HepG2 (cell line): ENCODE data around the gene CPXM1. TPM values are rescaled to one million over a fixed set of nuclear protein-coding genes. Genes with fewer than 3 reads are reported as not detected.

ENCODE experiments used
- NCOA1 ChIP-seq: sonication (generic); formaldehyde crosslinking; IDR thresholded peaks from 2 replicates; pipeline ENCODE4 v1.9.0; 2021; ENCODE audit warnings: missing genetic modification reagents
- NFKBIZ ChIP-seq: IDR thresholded peaks from 2 replicates; pipeline ENCODE4 v1.6.1; 2018; ENCODE audit warnings: missing genetic modification reagents, missing compliant biosample characterization
- POLR2AphosphoS5 ChIP-seq: IDR thresholded peaks from 2 replicates; pipeline ENCODE4 v1.6.1; 2012; ENCODE audit warnings: low read depth, low read length
- RCOR2 ChIP-seq: IDR thresholded peaks from 2 replicates; pipeline ENCODE4 v1.6.1; 2016; ENCODE audit warnings: missing biosample characterization, missing genetic modification reagents
- SMARCC2 ChIP-seq: fragments of 450-650 bp; IDR thresholded peaks from 2 replicates; pipeline ENCODE4 v1.6.1; 2017; ENCODE audit warnings: antibody characterized with exemption, mild to moderate bottlenecking
- ZHX2 ChIP-seq, 2 experiments: sonication (generic) in 1 of 2; formaldehyde crosslinking in 1 of 2; IDR thresholded peaks; 2 replicates each; pipeline versions ENCODE4 v1.6.1 to v1.9.0; 2014 to 2022; ENCODE audit warnings: antibody characterized with exemption in 1 of 2, borderline replicate concordance in 1 of 2, inconsistent platforms in 1 of 2, low read depth in 1 of 2, missing genetic modification reagents in 1 of 2
- ZNF33B ChIP-seq: sonication (generic); formaldehyde crosslinking; IDR thresholded peaks from 2 replicates; pipeline ENCODE4 v1.5.1; 2020; ENCODE audit warnings: mild to moderate bottlenecking, missing genetic modification reagents
- ZNF556 ChIP-seq: sonication (generic); formaldehyde crosslinking; IDR thresholded peaks from 2 replicates; pipeline ENCODE4 v1.4.0; 2020; ENCODE audit warnings: mild to moderate bottlenecking, missing genetic modification reagents, borderline replicate concordance
- ZNF564 ChIP-seq: sonication (generic); formaldehyde crosslinking; IDR thresholded peaks from 2 replicates; pipeline ENCODE4 v1.8.1; 2023; ENCODE audit warnings: mild to moderate bottlenecking, missing genetic modification reagents
- ZNF574 ChIP-seq: sonication (generic); formaldehyde crosslinking; IDR thresholded peaks from 2 replicates; pipeline ENCODE4 v1.4.0; 2020; ENCODE audit warnings: missing genetic modification reagents
- ZNF639 ChIP-seq: conservative IDR thresholded peaks from 2 replicates; pipeline ENCODE4 v1.6.1; 2018; ENCODE audit warnings: missing genetic modification reagents
- ZNF703 ChIP-seq: sonication (generic); formaldehyde crosslinking; IDR thresholded peaks from 2 replicates; pipeline ENCODE4 v1.5.1; 2020; ENCODE audit warnings: missing genetic modification reagents, mild to moderate bottlenecking, moderate library complexity, borderline replicate concordance
- ZNF766 ChIP-seq: sonication (generic); formaldehyde crosslinking; IDR thresholded peaks from 2 replicates; pipeline ENCODE4 v1.5.0; 2020; ENCODE audit warnings: missing genetic modification reagents, borderline replicate concordance
- polyA plus RNA-seq, 8 experiments: library from polyadenylated mRNA; depleted of rRNA in 3 of 8; stranded (reverse) in 7 of 8; unstranded in 1 of 8; fragments of >200 nt; fragmentation: Illumina TruSeq in 4 of 8; extraction: Trizol in 4 of 8; gene quantifications; 2 replicates each; pipeline versions ENCODE4 v1.2.1 to v1.2.3, GENCODE V29; 2011 to 2016; ENCODE audit warnings: low read depth in 4 of 8, missing spikeins in 1 of 8, mixed read lengths in 1 of 8; ENCODE audit not compliant: insufficient read depth in 1 of 8
- total RNA-seq, 5 experiments: library from RNA; depleted of rRNA; stranded (reverse); fragments of >200 nt; fragmentation: Illumina TruSeq; extraction: Trizol; gene quantifications; 2 replicates each; pipeline ENCODE4 v1.2.3, GENCODE V29; 2016; ENCODE audit warnings: low read depth in 1 of 5

CPXM1 gene
- total and polyA plus RNA-seq, 2 of the 13 experiments (the other 11 are each of a cell fraction or from before 2014, with no cell fraction given), result 0.07 TPM; not detected in 1

- TF ChIP-seq NCOA1 (peak; percentile 83; the same call in 1 of the 2 replicates), POLR2AphosphoS5 (peak; percentile 89), SMARCC2 (no peak), ZNF703 (CRISPR knock-in tag) (peak; percentile 91), ZNF33B (CRISPR knock-in tag) (peak; percentile 99), ZNF639 (CRISPR knock-in tag) (no peak), NFKBIZ (CRISPR knock-in tag) (peak; percentile 87; the same call in 1 of the 2 replicates), ZNF556 (CRISPR knock-in tag) (peak; percentile 95), RCOR2 (CRISPR knock-in tag) (peak; percentile 73; the same call in 1 of the 2 replicates), ZHX2 (IDR thresholded peaks at IDR 0.05; ENCODE audit: low read depth) (peak; percentile 98), ZHX2 (CRISPR knock-in tag; IDR thresholded peaks at IDR 0.05; ENCODE audit: borderline replicate concordance) (peak; percentile 96; the same call in 1 of the 2 replicates), ZNF766 (peak; percentile 89; the same call in 1 of the 2 replicates), ZNF574 (CRISPR knock-in tag) (peak; percentile 98), ZNF564 (CRISPR knock-in tag) (peak; percentile 89; the same call in 1 of the 2 replicates)
Measured at GRCh38 chr20:2840138-2840966, 39.9 kb upstream of the CPXM1 start, which contains the start of the genes PCED1A and VPS16 (continued).
